ENCODE data around the gene SEC61B. TPM values are rescaled to one million over a fixed set of nuclear protein-coding genes. Genes with fewer than 3 reads are reported as not detected.

SEC61B gene
- total and polyA plus RNA-seq, 9 donors: 71.7 to 119 (median 108) TPM

GRCh38 chr9:99181206-99181605 is 40.9 kb upstream of the SEC61B start:
- H3K4me1 ChIP-seq (ENCODE audit: control insufficient read depth, insufficient read depth, low read length): peaks cover 30% of the 10 kb centered on the region
- no peak overlapping the region for H3K27ac ChIP-seq (ENCODE audit: low read length)
- H3K27me3 ChIP-seq (ENCODE audit: control insufficient read depth, insufficient read depth, low read length): no peaks in the 10 kb centered on the region
- WGBS (ENCODE audit: insufficient coverage): 40% methylated on average over 1 of the region's 2 CpGs
- DNase-seq: no peak
- H3K9me3 ChIP-seq (replicated peaks; ENCODE audit: control insufficient read depth, low read depth, low read length): no peaks in the 10 kb centered on the region
- no peaks in the 10 kb centered on the region for H3K36me3 ChIP-seq (ENCODE audit: control insufficient read depth, insufficient read depth, low read length)
- no peak overlapping the region for H3K4me3 ChIP-seq (ENCODE audit: low read length)

GRCh38 chr9:99181621-99182020 is 40.5 kb upstream of the SEC61B start:
- WGBS (ENCODE audit: insufficient coverage): no CpG with 5 or more reads among the region's 4 CpGs
- Histone ChIP-seq H3K9me3 (replicated peaks; ENCODE audit: control insufficient read depth, low read depth, low read length) (no peaks in the 10 kb centered on the region), H3K27me3 (ENCODE audit: control insufficient read depth, insufficient read depth, low read length) (no peaks in the 10 kb centered on the region), H3K4me3 (ENCODE audit: low read length) (no peak overlapping the region), H3K36me3 (ENCODE audit: control insufficient read depth, insufficient read depth, low read length) (no peaks in the 10 kb centered on the region), H3K27ac (ENCODE audit: low read length) (no peak overlapping the region), H3K4me1 (ENCODE audit: control insufficient read depth, insufficient read depth, low read length) (peaks cover 30% of the 10 kb centered on the region)
- no peak for DNase-seq

- H3K4me3 ChIP-seq (ENCODE audit: low read length): no peak overlapping the region
- no peak for DNase-seq
- H3K27me3 ChIP-seq (ENCODE audit: control insufficient read depth, insufficient read depth, low read length): no peaks in the 10 kb centered on the region
- 76% methylated on average over 3 of the region's 3 CpGs for WGBS (ENCODE audit: insufficient coverage)
- peaks cover 30% of the 10 kb centered on the region for H3K4me1 ChIP-seq (ENCODE audit: control insufficient read depth, insufficient read depth, low read length)
- no peak overlapping the region for H3K27ac ChIP-seq (ENCODE audit: low read length)
- H3K36me3 ChIP-seq (ENCODE audit: control insufficient read depth, insufficient read depth, low read length): no peaks in the 10 kb centered on the region
- H3K9me3 ChIP-seq (replicated peaks; ENCODE audit: control insufficient read depth, low read depth, low read length): no peaks in the 10 kb centered on the region
Measured at GRCh38 chr9:99182356-99182755, 39.7 kb upstream of the SEC61B start.

GRCh38 chr9:99183616-99184015 is 38.5 kb upstream of the SEC61B start:
- WGBS (ENCODE audit: insufficient coverage): no CpG with 5 or more reads among the region's 3 CpGs

GRCh38 chr9:99184110-99184474 is 38.0 kb upstream of the SEC61B start:
- H3K27me3 ChIP-seq (ENCODE audit: control insufficient read depth, insufficient read depth, low read length): no peaks in the 10 kb centered on the region
- DNase-seq: no peak
- peaks cover 26% of the 10 kb centered on the region for H3K4me1 ChIP-seq (ENCODE audit: control insufficient read depth, insufficient read depth, low read length)
- H3K4me3 ChIP-seq (ENCODE audit: low read length): no peak overlapping the region
- no peaks in the 10 kb centered on the region for H3K9me3 ChIP-seq (replicated peaks; ENCODE audit: control insufficient read depth, low read depth, low read length)
- H3K36me3 ChIP-seq (ENCODE audit: control insufficient read depth, insufficient read depth, low read length): no peaks in the 10 kb centered on the region
- WGBS (ENCODE audit: insufficient coverage): 41% methylated on average over 5 of the region's 10 CpGs
- no peak overlapping the region for H3K27ac ChIP-seq (ENCODE audit: low read length)

More at GRCh38 chr9:99183616-99184015, 38.5 kb upstream of the SEC61B start:
- Histone ChIP-seq H3K9me3 (replicated peaks; ENCODE audit: control insufficient read depth, low read depth, low read length) (no peaks in the 10 kb centered on the region), H3K4me1 (ENCODE audit: control insufficient read depth, insufficient read depth, low read length) (peaks cover 30% of the 10 kb centered on the region), H3K27ac (ENCODE audit: low read length) (no peak overlapping the region), H3K36me3 (ENCODE audit: control insufficient read depth, insufficient read depth, low read length) (no peaks in the 10 kb centered on the region), H3K27me3 (ENCODE audit: control insufficient read depth, insufficient read depth, low read length) (no peaks in the 10 kb centered on the region), H3K4me3 (ENCODE audit: low read length) (no peak overlapping the region)
- DNase-seq: no peak

- Histone ChIP-seq H3K27me3 (ENCODE audit: control insufficient read depth, insufficient read depth, low read length) (no peaks in the 10 kb centered on the region), H3K27ac (ENCODE audit: low read length) (no peak overlapping the region), H3K36me3 (ENCODE audit: control insufficient read depth, insufficient read depth, low read length) (no peaks in the 10 kb centered on the region), H3K4me3 (ENCODE audit: low read length) (peak overlapping the region; percentile 23), H3K9me3 (replicated peaks; ENCODE audit: control insufficient read depth, low read depth, low read length) (no peaks in the 10 kb centered on the region), H3K4me1 (ENCODE audit: control insufficient read depth, insufficient read depth, low read length) (peaks cover 21% of the 10 kb centered on the region)
- 47% methylated on average over 21 of the region's 29 CpGs for WGBS (ENCODE audit: insufficient coverage)
- peak; percentile 98 for DNase-seq
Measured at GRCh38 chr9:99184475-99185347, 37.4 kb upstream of the SEC61B start.

- DNase-seq: no peak
- WGBS (ENCODE audit: insufficient coverage): 60% methylated on average over 1 of the region's 5 CpGs
- peaks cover 25% of the 10 kb centered on the region for H3K4me1 ChIP-seq (ENCODE audit: control insufficient read depth, insufficient read depth, low read length)
- H3K27me3 ChIP-seq (ENCODE audit: control insufficient read depth, insufficient read depth, low read length): no peaks in the 10 kb centered on the region
- H3K27ac ChIP-seq (ENCODE audit: low read length): no peak overlapping the region
- H3K36me3 ChIP-seq (ENCODE audit: control insufficient read depth, insufficient read depth, low read length): no peaks in the 10 kb centered on the region
- H3K4me3 ChIP-seq (ENCODE audit: low read length): no peak overlapping the region
- H3K9me3 ChIP-seq (replicated peaks; ENCODE audit: control insufficient read depth, low read depth, low read length): no peaks in the 10 kb centered on the region
Measured at GRCh38 chr9:99185348-99185632, 36.8 kb upstream of the SEC61B start.

- H3K27ac ChIP-seq (ENCODE audit: low read length): no peak overlapping the region
- 73% methylated on average over 3 of the region's 5 CpGs for WGBS (ENCODE audit: insufficient coverage)
- H3K4me3 ChIP-seq (ENCODE audit: low read length): no peak overlapping the region
- peaks cover 28% of the 10 kb centered on the region for H3K4me1 ChIP-seq (ENCODE audit: control insufficient read depth, insufficient read depth, low read length)
- no peaks in the 10 kb centered on the region for H3K27me3 ChIP-seq (ENCODE audit: control insufficient read depth, insufficient read depth, low read length)
- no peaks in the 10 kb centered on the region for H3K9me3 ChIP-seq (replicated peaks; ENCODE audit: control insufficient read depth, low read depth, low read length)
- H3K36me3 ChIP-seq (ENCODE audit: control insufficient read depth, insufficient read depth, low read length): no peaks in the 10 kb centered on the region
- DNase-seq: no peak
Measured at GRCh38 chr9:99185934-99186333, 36.1 kb upstream of the SEC61B start.

- H3K27ac ChIP-seq (ENCODE audit: low read length): no peak overlapping the region
- H3K4me3 ChIP-seq (ENCODE audit: low read length): no peak overlapping the region
- H3K4me1 ChIP-seq (ENCODE audit: control insufficient read depth, insufficient read depth, low read length): peaks cover 25% of the 10 kb centered on the region
- no peaks in the 10 kb centered on the region for H3K27me3 ChIP-seq (ENCODE audit: control insufficient read depth, insufficient read depth, low read length)
- no peaks in the 10 kb centered on the region for H3K9me3 ChIP-seq (replicated peaks; ENCODE audit: control insufficient read depth, low read depth, low read length)
- WGBS (ENCODE audit: insufficient coverage): 50% methylated on average over 1 of the region's 4 CpGs
- no peak for DNase-seq
- no peaks in the 10 kb centered on the region for H3K36me3 ChIP-seq (ENCODE audit: control insufficient read depth, insufficient read depth, low read length)
Measured at GRCh38 chr9:99187311-99187710, 34.8 kb upstream of the SEC61B start.

- Histone ChIP-seq H3K9me3 (replicated peaks; ENCODE audit: control insufficient read depth, low read depth, low read length) (no peaks in the 10 kb centered on the region), H3K27ac (ENCODE audit: low read length) (no peak overlapping the region), H3K36me3 (ENCODE audit: control insufficient read depth, insufficient read depth, low read length) (no peaks in the 10 kb centered on the region), H3K4me3 (ENCODE audit: low read length) (no peak overlapping the region), H3K27me3 (ENCODE audit: control insufficient read depth, insufficient read depth, low read length) (no peaks in the 10 kb centered on the region), H3K4me1 (ENCODE audit: control insufficient read depth, insufficient read depth, low read length) (peaks cover 16% of the 10 kb centered on the region)
- no peak for DNase-seq
- 75% methylated on average over 2 of the region's 2 CpGs for WGBS (ENCODE audit: insufficient coverage)
Measured at GRCh38 chr9:99189186-99189585, 32.9 kb upstream of the SEC61B start.
